CD4-positive, alpha-beta T cell treated with Interleukin-15 for 1 hour (primary cell): ENCODE measurements around the gene ARPC2.
"Not testable (repeated sequence)": the region's sequence is repeated elsewhere in the genome, so short reads cannot be mapped to it uniquely, and the experiment has no call there.

Experiments
- DNase-seq: peaks from one replicate; pipeline ENCODE4 v3.0.0-alpha.2; 2020

ARPC2 gene

GRCh38 chr2:218216674-218217359 is at the start of gene ARPC2:
TSS of gene ARPC2 (plus strand) at chr2:218217189. CDS start at chr2:218217471, 282 bp downstream.
- peak; percentile 94 for DNase-seq

GRCh38 chr2:218168016-218168415 is 49.0 kb upstream of the ARPC2 start:
- DNase-seq = no peak

GRCh38 chr2:218168635-218169462 is 48.1 kb upstream of the ARPC2 start:
- peak; percentile 68 for DNase-seq

- no peak for DNase-seq
Observed at GRCh38 chr2:218169757-218170546, 47.0 kb upstream of the ARPC2 start.

- DNase-seq = not testable (repeated sequence)
Observed at GRCh38 chr2:218171744-218172143, 45.2 kb upstream of the ARPC2 start.

GRCh38 chr2:218172845-218173244 is 44.1 kb upstream of the ARPC2 start:
- DNase-seq = no peak

GRCh38 chr2:218179782-218180181 is 37.2 kb upstream of the ARPC2 start:
- no peak for DNase-seq

- DNase-seq = no peak
Observed at GRCh38 chr2:218180467-218181114, 36.4 kb upstream of the ARPC2 start.

GRCh38 chr2:218184331-218184730 is 32.7 kb upstream of the ARPC2 start:
- no peak for DNase-seq

GRCh38 chr2:218186355-218186766 is 30.6 kb upstream of the ARPC2 start:
- peak; percentile 73 for DNase-seq

GRCh38 chr2:218186876-218187275 is 30.1 kb upstream of the ARPC2 start:
- no peak for DNase-seq

GRCh38 chr2:218187296-218188015 is 29.5 kb upstream of the ARPC2 start:
- DNase-seq = no peak

GRCh38 chr2:218188528-218188927 is 28.5 kb upstream of the ARPC2 start:
- DNase-seq = no peak

- DNase-seq = no peak
Observed at GRCh38 chr2:218192902-218193430, 24.0 kb upstream of the ARPC2 start.

GRCh38 chr2:218193701-218194100 is 23.3 kb upstream of the ARPC2 start:
- no peak for DNase-seq

- no peak for DNase-seq
Observed at GRCh38 chr2:218194880-218195279, 22.1 kb upstream of the ARPC2 start.

- DNase-seq = no peak
Observed at GRCh38 chr2:218196974-218197373, 20.0 kb upstream of the ARPC2 start.

- DNase-seq = no peak
Observed at GRCh38 chr2:218202266-218202665, 14.7 kb upstream of the ARPC2 start.

- no peak for DNase-seq
Observed at GRCh38 chr2:218209078-218209477, 7.9 kb upstream of the ARPC2 start.

- no peak for DNase-seq
Observed at GRCh38 chr2:218214116-218214515, 2.9 kb upstream of the ARPC2 start.

- no peak for DNase-seq
Observed at GRCh38 chr2:218216336-218216673, 684 bp upstream of the ARPC2 start.
